Fibroblast of pulmonary artery (primary cell): ENCODE data around the gene PKDCC.
"Not testable (repeated sequence)": the region's sequence is repeated elsewhere in the genome, so short reads cannot be mapped to it uniquely, and the experiment has no call there.

Source experiments
- DNase-seq: peaks from one replicate; pipeline ENCODE4 v3.0.0-alpha.2; 2010; ENCODE audit warnings: low read depth
- H3K4me3 ChIP-seq: replicated peaks from 2 replicates; pipeline ENCODE4 v1.5.1; 2011; ENCODE audit warnings: low read depth, mild to moderate bottlenecking, control low read depth, low read length, moderate library complexity
- CTCF ChIP-seq: IDR thresholded peaks from 2 replicates; pipeline ENCODE4 v1.5.1; 2011; ENCODE audit warnings: mild to moderate bottlenecking, control low read depth, low read length, inconsistent platforms; ENCODE audit errors: missing control alignments

Gene PKDCC

DNA sequence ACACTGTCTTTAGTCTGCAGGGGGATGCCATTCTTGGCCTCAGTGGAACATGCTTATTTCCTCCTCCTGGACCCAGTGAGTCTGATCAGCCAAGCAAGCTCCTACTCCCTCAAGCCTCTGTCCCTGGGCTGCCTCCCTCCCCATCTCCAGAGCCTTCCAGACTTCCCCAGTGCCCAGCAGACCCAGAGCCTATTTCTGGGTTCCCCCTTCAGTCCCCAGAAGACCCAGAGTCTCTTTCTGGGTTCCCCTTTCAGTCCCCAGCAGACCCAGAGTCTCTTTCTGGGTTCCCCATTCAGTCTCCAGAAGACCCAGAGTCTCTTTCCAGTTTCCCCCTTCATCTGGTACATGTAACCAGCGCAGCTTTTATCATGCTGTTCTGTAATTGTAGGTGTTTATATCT lies 17.0 kb upstream of the PKDCC start:
- no peak overlapping the region for H3K4me3 ChIP-seq
- TF ChIP-seq CTCF: no peak
- DNase-seq: no peak

GRCh38 chr2:42031281-42032223 lies 16.3 kb upstream of the PKDCC start:
- no peak for DNase-seq
- TF ChIP-seq CTCF: no peak
- H3K4me3 ChIP-seq: no peak overlapping the region

GRCh38 chr2:42032224-42032620 lies 15.6 kb upstream of the PKDCC start:
- TF ChIP-seq CTCF: no peak
- DNase-seq: no peak
- H3K4me3 ChIP-seq: no peak overlapping the region

DNA sequence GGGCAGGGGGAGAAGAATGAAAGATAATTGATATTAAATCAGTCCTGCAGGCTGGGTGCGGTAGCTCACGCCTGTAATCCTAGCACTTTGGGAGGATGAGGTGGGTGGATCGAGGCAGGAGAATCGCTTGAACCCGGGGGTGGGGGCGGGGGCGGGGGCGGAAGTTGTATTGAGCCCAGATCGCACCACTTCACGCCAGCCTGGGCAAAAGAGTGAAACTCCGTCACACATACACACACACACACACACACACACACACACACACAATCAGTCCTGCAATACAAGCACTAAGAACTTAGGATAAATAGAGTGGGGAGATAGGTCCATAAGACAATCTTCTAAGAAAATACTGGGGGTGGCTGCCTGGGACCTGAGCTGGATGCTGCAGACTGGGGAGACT lies 15.1 kb upstream of the PKDCC start:
- no peak for DNase-seq
- TF ChIP-seq CTCF: no peak
- H3K4me3 ChIP-seq: no peak overlapping the region

GRCh38 chr2:42034096-42034495 lies 13.7 kb upstream of the PKDCC start:
- H3K4me3 ChIP-seq, DNase-seq: not testable (repeated sequence)

DNA sequence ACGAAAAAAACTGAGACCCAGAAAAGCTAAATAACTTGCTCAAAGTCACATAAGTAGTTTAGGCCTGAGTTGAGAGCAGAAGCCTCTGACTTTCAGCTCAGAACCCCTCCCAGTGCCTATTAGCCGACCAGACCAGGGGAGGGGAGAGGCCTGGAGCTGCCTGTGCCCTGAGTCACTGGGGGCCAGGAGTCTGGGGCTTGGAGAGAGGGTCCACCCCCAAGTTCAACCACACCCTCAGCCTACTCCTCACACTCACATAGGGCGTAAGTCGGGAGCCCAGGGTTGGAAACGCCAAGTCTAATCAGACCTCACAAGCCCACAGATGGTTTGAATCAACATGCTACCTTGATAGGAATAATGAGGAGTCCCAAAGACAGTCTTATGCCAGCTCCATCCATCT lies 12.6 kb upstream of the PKDCC start:
- TF ChIP-seq CTCF: no peak
- no peak overlapping the region for H3K4me3 ChIP-seq
- no peak for DNase-seq

- no peak for TF ChIP-seq CTCF
- no peak overlapping the region for H3K4me3 ChIP-seq
- no peak for DNase-seq
These were observed 11.4 kb upstream of the PKDCC start for GRCh38 chr2:42036413-42036812.
